T-helper 2 cell treated with Interferon-gamma antibody and Interleukin-4, amounts not matched to agents 100 ng/mL and 5 ng/mL, for 36 hours (primary cell): ENCODE results near the gene SKA2. TPM values are rescaled to one million over a fixed set of nuclear protein-coding genes. Genes with fewer than 3 reads are reported as not detected.
"Not testable (repeated sequence)": the region's sequence is repeated elsewhere in the genome, so short reads cannot be mapped to it uniquely, and the experiment has no call there.

Experiments
- intact Hi-C: fragments of 100-400 bp; cut with micrococcal nuclease; formaldehyde crosslinking; loops from one replicate; pipeline ENCODE4 v1.15.1; 2023
- total RNA-seq: library from RNA; stranded (reverse); gene quantifications from 2 replicates; pipeline ENCODE4 v1.2.3, GENCODE V29; 2022

Gene SKA2, protein sequence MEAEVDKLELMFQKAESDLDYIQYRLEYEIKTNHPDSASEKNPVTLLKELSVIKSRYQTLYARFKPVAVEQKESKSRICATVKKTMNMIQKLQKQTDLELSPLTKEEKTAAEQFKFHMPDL
- 75.9 and 92.8 TPM in 2 replicates for total RNA-seq

DNA sequence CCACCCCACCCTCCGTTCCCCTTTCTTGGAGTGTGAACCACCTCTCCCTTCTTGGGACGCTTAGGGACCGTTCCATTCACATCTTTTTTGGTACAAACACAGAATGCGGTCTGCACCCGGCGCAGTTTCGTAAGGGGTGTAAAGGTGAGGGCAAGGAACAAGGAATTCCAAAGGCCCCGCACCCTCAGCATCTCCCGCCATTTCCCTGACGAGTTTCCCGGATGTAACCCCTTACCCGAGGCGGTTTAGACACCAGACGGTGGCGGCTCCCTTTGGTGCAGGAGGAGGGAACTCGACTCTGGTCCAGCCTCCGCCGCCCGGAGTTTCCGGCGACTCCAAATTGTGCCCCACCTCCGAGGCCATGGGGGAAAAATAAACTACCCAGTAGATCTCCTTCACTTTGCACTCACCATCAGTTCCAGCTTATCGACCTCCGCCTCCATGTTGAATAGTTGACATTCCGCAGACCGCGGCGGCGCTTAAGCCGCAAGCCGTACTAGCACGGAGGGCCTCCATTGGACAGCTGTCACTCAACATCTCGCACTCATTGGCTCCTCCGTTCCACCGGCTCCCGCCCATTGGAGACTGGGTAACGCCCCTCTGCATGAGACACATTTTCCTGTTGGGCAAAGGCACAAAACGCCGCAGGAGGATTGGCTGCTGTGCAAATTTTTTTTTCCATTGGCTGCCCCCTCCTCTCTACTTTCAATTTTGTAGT, at the start of gene SKA2:
TSS of gene SKA2 (minus strand) at position 466 of the 718 bp plus-strand sequence. CDS start at position 443, 23 bp downstream.
- intact Hi-C loops, result loop anchor here (1.0 to 10.0 kb wide), 8 partner anchors 49 to 813 kb away; partner anchors contain the start of genes CLTC, DHX40, GDPD1 and SMG8

DNA sequence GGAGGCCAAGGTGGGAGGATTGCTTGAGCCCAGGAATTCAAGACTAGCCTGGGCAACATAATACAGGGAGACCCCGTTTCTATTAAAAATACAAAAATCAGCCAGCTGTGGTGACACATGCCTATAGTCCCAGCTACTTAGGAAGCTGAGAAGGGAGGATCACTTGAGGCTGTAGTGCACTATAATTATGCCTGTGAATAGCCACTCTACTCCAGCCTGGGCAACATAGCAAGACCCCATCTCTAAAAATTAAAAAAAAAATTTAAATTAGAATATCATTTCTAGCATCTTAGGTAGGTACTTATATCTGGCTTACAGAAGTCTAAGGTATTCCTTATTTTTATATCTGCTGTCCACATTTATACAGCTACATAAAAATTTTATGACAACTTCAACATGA, 47.3 kb upstream of the SKA2 start:
- intact Hi-C loops, result no loop called here

DNA sequence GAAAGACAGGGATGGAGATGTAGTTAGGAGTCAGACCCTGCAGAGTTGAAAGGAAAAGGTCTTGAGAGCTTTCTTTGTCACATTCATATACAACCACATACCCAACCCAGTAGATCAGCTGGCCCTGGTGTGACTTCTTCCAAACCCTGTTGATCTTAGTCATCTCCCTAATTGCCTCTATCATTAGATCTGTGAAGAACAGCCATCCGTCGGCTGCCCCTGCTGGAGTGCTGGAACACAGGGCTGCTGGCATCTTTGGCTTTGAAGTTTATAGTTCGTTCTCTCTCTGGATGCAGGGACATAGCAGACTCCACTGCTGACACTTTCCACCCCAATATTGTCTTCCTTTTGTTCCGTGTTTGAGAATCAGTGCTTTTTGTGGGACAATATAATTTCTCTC, 44.4 kb upstream of the SKA2 start:
- intact Hi-C loops, result no loop called here

DNA sequence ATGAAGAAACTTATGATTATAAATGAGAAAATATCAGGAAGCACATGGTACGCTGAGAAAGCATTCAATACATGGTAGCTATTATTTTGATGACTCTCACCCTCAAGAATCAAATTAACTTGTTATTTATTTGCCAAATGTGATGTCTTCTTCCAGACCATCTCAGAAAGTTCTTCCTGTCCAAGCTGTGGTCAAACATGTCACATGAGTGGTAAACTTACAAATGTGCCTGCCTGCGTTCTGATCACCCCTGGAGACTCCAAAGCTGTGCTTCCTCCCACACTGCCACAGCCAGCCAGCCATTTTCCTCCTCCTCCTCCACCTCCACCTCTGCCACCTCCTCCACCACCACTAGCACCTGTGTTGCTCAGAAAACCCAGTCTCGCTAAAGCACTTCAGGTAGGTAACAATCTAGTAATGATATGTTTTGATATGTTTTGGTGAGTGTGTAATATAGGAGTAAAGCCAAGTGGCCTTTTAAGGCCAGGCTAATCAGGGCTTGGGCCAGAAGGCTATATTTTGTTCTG, 38.4 kb upstream of the SKA2 start:
- intact Hi-C loops, result no loop called here

DNA sequence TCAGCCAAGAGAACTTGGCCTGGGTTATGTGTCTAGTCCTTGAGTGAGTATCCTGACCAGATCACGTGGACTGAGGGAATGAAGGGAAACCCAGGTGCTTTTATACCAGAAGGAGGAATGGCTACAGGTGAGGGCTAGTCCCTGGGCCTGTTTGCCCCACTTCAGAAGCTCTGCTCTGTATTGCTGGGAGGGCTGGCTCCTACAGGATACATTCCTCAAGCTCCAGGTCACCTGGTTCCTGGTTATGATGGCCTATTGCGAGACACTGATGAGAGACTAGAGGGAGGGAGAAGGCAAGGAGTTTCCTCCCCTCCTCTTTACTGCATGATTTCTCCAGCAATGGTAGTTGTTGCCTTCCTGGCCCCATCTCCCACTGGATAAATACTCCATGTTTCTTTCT, 35.8 kb upstream of the SKA2 start:
- intact Hi-C loops, result no loop called here

DNA sequence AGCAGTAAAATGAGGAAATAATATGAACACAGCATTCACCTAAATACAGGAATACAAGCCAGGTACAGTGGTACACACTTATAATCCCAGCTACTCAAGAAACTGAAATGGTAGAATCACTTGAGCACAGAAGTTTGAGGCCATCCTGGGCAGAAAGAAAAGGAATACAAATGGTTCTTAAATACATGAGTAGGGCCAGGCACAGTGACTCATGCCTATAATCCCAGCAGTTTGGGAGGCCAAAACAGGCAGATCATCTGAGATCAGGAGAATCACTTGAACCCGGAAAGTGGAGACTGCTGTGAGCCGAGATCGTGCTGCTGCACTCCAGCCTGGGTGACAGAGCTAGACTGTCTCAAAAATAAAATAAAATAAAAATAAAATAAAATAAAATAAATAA, 31.9 kb upstream of the SKA2 start:
- intact Hi-C loops, result no loop called here

DNA sequence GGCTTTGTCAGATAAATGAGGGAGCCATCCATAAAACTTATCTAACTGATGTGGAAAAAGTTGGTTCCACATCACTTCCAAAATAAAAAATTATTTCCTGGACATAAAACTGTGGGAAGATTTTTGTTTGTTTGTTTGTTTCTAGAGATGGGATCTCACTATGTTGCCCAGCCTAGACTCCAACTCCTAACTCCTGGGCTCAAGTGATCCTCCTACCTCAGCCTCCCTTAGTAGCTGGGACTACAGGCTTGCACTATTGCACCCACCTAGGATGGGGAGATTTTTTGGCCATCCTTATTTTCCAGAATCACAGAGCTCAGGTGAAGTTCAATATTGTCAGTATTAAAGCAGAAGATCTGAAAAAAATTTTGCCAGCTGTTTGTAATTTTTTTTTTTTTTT, 31.0 kb upstream of the SKA2 start:
- intact Hi-C loops, result no loop called here

DNA sequence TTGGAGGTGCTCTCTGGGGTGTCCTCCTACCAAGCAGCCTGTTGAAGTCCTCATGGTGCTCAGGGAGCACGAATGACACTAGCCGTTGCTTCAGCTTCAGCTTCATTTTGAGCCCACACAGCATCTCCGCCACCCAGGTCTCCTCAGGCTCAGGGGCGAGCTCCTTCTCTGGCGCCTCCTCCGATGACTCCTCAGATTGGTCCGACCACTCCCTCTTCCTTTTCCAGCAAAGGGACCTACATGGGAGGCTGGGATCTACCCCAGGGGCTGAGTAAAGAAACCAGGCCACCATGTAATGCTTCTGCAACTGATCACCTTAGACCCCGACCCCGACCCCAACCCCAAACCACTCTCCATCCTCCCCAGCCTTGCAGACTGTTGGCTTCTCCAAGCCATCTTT, 26.5 kb upstream of the SKA2 start:
- intact Hi-C loops, result no loop called here

DNA sequence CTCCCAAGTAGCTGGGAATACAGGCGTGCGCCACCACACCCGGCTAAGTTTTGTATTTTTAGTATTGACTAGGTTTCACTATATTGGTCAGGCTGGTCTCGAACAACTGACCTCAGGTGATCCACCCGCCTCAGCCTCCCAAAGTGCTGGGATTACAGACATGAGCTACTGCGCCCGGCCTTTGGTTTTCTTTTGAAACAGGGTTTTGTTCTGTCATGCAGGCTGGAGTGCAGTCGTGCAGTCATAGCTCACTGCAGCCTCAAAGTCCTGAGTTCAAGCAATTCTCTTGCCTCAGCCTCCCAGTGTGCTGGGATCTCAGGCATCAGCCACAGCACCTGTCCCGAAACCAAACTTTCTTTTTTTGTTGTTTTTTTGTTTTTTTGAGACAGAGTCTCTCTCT, 25.6 kb upstream of the SKA2 start:
- intact Hi-C loops, result no loop called here

DNA sequence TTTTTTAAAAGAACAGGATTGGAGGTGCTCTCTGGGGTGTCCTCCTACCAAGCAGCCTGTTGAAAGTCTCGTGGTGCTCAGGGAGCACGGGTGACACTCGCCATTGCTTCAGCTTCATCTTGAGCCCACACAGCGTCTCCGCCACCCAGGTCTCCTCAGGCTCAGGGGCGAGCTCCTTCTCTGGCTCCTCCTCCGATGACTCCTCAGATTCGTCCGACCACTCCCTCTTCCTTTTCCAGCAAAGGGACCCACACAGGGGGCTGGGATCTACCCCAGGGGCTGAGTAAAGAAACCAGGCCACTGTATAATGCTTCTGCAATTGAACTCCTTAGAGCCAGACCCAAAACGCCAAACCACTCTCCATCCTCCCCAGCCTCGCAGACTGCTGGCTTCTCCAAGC, 24.6 kb upstream of the SKA2 start:
- intact Hi-C loops, result not testable (repeated sequence)

DNA sequence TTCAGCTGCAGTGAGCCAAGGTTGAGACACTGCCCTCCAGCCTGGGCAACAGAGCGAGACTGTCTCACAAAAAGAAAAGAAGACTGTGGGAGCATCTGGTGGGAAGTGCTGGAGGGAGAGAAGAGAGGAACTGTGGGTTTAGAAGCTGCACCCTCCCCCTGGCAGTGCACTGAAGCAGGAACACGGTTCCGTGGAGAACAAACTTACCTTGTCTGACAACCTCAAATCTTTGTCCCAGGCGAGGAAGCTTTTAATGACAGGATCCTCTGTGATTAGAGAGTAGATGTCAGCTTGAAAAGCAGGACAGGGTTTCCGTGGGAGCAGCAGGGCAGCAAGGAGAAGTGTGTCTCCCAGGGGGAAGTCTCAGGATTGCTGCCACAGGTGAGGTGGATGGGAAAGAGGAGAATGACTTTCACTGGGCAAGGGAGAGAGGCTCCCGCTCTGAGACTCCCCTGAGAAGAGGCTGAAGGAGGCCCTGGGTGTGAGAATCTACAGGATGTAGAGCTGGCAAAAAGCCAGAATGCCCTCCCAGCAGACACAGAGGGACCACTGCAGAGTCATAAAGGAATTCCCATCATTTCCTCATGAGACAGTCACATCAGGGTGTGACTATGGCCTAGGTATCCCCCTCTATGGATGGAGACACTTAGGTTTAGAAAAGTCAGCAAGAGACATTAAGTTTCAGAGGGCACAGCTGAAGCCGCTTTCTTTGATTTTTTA, 23.4 kb upstream of the SKA2 start:
- intact Hi-C loops, result no loop called here

DNA sequence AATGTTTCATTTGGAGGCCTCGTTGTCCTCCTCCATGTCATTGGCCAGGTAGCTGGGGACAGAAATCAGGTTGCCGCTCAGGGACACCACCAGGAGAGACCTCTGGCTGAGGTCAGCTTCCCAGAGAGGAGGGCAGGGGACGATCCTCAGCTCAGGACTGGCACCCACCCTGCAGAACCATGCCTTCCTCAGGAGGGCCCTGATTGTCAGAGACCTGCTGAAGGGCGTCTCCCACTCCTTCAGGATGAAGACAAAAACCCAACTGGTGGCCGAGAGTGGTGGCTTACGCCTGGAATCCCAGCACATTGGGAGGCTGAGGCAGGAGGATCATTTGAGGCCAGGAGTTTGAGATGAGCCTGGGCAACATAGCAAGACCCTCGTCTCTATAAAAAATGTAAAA, 20.1 kb upstream of the SKA2 start:
- intact Hi-C loops, result no loop called here

DNA sequence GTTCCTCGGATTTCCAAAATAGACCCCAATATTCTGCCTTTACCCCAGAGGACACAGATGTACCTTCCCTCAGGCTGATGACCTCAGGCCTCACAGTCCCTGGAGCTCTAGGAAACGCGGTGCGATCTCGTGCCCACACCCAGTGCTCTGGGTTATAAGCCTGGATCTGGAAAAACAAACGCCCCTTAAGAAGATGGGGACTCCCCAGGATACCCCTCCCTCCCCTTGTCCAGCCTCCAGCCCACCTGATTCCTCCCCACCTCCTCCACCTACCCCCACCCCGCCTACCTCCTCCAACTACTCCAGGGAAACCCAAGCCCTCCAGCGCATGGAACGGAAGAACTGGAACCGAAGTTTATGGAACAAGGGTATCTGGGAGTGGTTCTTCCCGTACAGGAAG, 19.7 kb upstream of the SKA2 start:
- intact Hi-C loops, result no loop called here

DNA sequence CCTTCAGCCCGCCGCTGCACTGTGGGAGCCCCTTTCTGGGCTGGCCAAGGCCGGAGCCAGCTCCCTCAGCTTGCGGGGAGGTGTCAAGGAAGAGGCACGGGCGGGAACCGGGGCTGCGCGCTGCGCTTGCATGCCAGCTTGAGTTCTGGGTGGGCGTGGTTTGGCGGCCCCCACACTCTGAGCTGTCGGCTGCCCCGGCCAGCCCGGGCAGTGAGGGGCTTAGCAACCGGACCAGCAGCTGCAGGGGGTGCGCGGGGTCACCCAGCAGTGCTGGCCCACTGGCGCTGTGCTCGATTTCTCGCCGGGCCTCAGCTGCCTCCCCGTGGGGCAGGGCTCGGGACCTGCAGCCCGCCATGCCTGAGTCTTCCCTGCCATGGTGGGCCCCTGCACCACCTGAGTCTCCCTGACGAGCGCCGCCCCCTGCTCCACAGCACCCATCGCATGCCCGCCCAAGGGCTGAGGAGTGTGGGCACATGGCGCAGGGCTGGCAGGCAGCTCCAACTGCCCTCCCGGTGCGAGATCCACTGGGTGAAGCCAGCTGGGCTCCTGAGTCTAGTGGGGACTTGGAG, 17.5 kb upstream of the SKA2 start:
- intact Hi-C loops, result no loop called here

DNA sequence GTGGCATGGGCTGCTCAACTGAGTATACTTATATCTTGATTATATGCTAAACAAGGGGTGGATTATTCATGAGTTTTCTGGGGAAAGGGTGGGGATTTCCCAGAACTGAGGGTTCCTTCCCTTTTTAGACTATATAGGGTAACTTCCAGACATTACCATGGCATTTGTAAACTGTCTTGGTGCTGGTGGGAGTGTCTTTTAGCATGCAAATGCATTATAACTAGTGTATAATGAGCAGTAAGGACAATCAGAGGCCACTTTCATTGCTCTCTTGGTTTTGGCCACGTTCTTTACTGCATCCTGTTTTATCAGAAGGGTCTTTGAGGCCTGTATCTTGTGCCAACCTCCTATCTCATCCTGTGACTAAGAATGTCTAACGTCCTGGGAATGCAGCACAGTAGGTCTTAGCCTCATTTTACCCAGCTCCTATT, 12.6 kb upstream of the SKA2 start:
- intact Hi-C loops, result no loop called here

DNA sequence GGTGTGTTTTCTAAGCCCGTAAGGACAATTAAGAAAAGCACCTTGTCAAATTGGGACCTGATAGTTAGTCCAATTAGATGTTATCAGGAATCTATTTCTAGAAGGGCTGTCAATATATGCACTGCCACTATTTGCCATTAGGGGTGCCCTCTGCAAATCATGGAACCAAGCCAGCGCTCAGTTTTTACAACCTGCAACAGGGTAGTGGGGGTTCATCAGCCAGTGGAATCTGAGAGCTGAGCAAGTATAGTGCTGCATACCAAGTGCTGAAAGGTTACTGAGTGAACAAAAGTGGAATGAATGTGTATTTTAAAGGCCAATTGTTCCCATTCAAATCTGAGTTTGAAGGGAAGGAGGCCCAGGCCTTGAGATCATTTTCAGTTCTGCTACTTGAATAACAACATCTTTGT, 11.0 kb upstream of the SKA2 start:
- intact Hi-C loops, result no loop called here

DNA sequence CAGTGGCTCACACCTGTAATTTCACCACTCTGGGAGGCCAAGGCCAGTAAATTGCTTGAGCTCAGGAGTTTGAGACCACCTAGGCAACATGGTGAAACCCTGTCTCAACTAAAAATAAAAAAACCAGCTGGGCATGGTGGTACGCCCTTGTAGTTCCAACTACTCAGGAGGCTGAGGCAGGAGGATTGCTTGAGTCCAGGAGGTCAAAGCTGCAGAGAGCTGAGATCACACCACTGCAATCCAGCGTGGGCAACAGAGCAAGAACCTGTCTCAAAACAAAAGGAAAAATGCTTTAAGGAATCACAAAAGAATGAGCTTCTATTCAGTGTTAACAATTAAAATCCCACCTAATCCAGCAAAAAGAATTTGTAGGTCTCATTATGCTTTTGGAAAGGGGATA, 6.5 kb upstream of the SKA2 start:
- intact Hi-C loops, result no loop called here

DNA sequence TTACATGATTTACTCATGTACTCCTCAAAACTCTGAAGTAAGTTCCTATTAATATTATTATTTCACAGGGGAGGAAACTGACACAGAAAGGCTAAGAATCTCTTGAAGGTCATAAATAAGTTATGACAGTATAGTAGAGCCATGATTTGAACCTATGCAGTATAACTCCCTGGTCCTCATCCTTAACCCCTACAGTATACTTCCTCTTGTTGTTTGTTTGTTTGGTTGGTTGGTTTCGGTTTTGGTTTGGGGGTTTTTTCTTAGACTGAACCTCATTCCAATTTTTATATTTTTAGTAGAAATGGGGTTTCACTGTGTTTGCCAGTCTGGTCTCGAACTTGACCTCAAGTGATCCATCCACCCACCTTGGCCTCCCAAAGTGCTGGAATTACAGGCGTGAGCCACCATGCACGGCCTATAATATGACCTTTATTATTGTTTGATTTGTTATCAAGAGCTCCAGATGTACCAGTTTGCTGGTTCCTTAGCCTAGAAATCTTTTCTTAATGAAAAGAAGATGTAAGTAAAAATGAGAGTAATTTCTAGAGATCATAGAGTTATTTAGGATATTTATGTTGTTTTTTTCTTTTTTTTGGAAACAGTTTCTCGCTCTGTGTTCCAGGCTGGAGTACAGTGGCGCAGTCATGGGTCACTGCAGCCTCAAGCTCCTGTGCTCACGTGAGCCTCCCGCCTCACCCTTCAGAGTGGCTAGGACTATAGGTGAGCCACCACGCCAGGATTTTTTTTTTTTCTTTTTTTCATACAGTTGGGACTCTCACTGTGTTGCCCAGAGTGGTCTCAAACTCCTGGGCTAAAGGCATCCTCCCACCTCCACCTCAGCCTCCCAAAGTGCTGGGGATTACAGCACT, 5.4 kb upstream of the SKA2 start:
- intact Hi-C loops, result no loop called here

DNA sequence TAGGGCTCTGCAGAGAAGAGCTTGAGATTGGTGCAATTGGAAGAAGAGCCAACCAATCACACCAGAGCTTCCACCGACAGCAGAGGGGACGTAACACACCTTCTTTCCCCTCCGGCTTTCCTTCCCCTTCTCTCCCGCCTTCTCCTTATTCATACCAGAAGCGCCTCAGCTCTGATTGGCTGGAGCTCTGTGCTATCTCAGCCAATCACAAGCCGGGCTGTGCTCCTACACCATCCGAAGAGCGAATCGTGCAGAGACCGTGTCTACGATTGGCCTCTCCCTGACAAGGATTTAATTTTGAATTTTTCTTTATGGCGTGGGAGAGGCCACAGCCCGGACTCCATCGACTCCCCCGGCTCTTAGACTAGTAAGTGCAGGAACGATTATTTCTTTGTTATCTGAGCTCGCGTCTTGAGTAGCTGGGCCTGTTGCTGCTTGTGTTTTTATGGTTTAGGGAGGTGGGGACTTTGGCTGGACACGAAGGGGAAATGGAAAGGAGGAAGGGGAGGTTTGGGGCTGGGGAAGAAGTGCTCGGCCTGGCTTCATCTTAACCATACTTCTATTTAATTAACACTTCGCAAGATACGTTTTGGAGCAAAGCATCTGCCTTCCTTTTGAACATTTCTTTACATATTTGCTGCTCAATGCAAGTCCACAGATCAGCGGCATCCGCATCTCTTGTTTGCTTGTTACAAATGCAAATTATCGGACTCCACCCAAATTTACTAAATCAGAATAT, 622 bp upstream of the SKA2 start, which contains the start of gene PRR11:
TSS of gene PRR11 (plus strand) at position 308 of the 739 bp plus-strand sequence. CDS start 14,007 bp downstream, outside the sequence.
- intact Hi-C loops, result loop anchor here (1.0 to 10.0 kb wide), 8 partner anchors 49 to 813 kb away; partner anchors contain the start of genes CLTC, DHX40, GDPD1 and SMG8

DNA sequence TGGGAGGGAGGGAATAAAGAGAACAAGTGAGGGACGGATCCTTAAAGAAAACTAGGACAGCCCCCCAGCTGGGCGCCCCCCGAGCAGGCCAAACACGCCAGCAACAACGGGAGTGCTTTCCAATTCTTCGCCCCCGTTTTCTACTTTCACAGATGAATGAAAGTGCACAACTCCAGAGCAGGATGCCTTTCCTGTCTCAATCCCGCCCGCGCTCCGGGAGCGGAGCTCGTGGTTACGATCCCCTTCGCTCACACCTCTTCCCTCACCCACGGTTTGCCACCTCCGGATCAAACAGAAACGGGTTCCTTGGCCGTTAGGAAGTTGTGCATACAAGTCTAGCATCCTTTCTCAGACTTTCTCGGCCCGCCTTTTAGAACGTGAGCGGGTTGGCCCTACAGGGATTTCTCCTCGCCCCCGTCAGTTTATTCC, 680 bp downstream of the SKA2 start:
- intact Hi-C loops, result loop anchor here (2.0 to 10.0 kb wide), 3 partner anchors 56 to 410 kb away; partner anchors contain the start of genes DHX40, GDPD1 and SMG8
